GM21723 (cell line): ENCODE data around the gene TBXAS1.

ENCODE experiments used
- ATAC-seq: cut with Tn5 transposase; IDR thresholded peaks from one replicate; pipeline ENCODE4 v1.9.1; 2021; ENCODE audit warnings: mild to moderate bottlenecking, moderate library complexity; ENCODE audit not compliant: unreplicated experiment

The TBXAS1 gene

DNA sequence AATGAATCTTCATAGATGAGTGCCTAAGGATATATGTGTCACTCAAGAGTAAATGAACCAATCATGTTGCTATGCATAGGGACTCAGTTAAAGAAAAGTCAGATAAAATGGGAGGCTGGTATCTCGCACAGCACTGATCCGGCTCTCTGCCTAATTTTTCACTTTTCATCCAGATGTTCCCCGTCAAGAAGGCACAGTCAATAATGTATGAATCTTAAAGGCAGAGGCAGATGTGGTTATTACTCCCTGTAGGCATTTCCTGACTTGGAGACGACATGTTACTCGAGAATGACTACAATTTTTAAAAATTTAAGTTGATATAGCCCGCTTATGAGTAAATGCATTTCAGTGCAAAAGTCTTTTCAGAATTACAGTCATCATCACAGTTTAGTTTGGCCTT lies 113.6 kb downstream of the TBXAS1 start:
- ATAC-seq = no peak

DNA sequence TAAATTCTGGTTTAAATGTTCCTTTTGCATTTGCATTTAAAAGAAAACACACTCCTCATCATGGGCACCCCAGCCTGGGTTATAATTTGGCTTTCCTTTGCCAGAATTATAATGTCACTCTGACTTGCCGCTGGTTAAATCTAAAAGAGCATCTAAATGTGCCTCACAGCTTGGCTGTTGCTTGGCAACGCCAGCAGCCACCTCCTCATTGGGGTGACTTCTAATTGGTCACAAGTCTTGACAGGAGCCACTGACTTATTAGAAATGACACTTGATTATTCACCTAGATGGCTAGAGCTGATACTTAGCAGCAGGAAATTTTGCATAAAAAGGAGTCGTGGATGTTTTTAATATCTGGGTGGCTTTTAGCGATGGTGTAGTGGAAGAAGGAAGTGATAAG lies 114.3 kb downstream of the TBXAS1 start:
- ATAC-seq = no peak

DNA sequence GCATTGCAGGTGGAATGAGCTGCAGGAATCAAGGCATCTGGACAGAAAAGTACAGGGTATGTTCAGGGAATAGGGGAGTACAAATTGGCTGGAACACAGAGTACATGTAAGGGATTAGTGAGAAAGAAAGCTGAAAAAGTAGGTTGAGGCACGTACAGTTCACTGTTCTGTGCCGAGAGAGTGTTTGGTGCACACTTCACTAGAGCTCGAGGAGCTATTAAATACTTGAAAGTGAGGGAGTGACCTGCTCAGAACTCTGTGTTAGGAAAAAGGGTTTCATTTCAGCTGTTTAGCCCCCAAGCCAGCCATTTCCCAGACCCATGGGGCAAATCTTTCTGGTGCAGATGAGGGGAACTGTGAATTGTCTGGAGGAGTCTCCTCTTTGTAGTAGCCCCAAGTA lies 115.2 kb downstream of the TBXAS1 start:
- ATAC-seq = no peak

DNA sequence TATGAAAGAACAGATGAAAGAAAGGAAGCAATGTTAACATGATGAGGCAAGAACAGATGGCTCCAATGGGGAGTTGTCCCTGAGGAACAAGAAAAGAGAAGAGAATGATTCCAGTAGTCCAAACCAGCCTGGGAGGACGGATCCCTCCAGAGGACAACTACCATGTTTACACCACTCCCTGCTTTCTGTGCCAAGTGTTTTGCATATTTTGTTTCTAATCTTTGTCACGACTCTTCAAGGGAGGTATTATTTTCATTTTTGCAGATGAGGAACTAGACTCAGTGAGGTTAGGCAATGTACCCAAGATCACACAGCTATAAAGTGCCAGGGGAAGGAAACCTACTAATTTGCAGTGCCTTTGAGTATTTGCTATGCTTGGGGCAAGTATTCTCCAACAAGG lies 117.5 kb downstream of the TBXAS1 start:
- no peak for ATAC-seq

DNA sequence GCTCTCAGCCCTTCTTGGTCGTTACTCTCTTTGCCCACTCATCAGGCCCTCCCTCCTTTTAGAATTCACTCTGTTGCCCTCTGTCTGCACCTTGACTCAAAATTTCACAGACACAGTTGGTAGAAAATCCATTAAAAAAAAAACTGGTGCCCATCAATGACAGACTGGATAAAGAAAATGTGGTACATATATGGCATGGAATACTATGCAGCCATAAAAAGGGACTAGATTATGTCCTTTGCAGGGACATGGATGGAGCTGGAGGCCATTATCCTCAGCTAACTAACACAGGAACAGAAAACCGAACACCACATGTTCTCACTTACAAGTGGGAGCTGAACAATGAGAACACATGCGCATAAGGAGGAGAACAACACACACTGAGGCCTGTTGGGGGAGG lies 118.0 kb downstream of the TBXAS1 start:
- no peak for ATAC-seq

DNA sequence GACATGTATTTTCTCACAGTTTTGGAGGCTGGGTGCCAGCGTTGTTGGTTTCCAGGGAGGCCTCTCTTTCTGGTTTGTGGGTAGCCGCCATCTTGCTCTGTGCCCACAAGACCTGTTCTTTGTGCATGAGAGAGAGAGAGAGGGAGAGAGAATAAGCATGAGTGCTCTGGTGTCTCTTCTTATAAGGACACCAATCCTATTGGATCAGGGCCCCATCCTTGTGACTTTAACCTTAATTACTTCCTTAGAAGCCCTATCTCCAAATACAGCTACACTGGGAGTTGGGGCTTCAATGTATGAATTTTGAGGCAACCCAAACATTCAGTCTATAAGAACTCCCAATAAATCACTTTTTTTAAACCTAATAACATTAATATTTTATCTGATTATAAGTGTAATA lies 119.1 kb downstream of the TBXAS1 start:
- no peak for ATAC-seq

DNA sequence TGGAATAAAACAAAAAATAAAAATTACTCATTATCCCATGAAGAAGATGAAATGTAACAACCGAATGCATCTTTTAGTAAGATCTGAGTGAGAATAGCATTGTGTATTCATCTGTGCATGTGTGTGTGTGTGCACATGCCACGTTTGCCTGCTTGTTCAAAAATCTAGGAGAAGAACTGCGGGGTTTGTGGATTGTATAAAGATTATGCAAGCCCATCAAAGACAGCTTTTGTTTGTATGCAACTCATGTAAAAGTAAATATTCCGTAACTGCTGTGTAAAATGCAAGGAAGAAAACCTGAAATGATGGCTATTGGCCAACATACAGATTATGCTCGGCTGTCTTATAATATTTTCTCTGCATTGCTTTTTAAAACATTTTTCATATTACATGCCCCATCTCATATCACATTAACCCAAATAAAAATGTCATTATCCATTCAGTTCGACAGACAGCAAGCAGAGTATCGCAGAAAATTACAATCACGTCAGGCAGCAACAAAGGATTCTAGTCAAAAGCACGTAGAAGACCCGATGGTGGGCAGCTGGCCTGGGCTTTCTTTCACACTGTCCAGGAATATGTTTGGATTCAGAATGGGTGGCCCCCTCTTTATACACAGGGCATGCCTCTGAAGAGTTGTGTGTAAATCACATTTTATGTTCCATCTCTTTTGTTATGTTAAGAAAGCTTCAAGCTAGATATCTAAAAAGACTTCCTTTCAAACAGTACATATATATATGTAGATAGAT lies 119.7 kb downstream of the TBXAS1 start:
- no peak for ATAC-seq

DNA sequence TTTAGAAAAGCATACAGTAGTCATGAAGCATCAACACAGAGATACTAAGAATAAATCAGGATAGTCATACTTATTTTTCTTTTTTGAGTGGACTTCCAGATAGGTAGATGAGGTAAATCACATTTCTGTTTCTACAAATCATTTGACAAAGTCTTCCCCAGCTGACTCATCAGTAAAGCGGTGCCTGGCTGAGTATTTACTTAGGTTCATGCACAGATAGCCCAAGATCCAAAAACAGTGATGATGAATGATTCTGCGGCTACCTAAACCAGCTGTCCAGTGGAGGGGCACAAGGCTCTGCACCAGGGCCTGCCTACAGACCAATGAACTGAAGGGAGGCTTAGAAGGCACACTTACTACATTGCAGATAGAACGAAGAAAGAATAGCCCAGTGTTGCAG lies 120.6 kb downstream of the TBXAS1 start:
- no peak for ATAC-seq

DNA sequence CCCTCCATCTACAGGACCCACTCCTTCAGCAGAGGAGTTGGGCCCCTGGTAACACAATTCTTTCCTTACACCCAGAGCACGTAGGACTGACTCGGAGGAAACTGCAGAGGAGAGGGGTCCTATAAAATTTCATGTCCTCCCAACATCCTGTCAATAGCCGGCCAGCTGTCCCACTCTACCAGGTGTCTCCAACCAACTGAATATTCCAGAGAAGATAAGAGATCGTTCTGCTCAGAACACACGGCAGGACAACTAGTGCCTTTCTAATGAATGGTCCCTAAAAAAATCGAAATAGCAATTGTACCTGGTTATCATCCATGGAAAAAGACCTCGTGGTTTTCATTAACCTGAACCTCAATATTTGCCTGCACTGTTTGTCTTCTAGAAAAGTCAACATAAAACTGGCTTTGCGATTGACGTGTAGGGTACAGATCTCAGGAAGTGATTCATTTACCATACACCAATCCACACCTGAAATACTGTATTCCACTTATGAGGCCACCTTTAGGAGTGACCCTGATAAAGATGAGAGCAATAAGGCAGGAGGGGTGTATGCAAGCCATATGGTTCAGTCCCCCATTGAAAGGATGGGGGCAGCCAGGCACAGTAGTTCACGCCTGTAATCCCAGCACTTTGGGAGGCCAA lies 121.9 kb downstream of the TBXAS1 start:
- ATAC-seq = no peak

DNA sequence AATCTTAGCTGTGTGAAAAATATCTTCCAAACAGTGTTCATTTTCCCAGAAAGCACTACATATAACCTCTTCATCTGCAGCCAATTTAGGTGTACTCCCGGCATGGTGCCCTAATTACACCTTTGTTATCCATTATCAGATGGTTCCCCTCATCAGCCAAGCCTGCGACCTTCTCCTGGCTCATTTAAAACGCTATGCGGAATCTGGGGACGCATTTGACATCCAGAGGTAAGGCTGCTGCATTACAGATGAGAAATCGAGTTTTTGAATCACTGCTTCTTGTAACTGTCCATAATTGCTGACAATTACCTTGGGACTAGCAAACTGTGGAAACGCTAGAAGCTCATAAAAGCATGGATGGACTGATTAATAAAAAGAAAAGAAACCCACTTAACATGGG lies 124.2 kb downstream of the TBXAS1 start:
- ATAC-seq = no peak

DNA sequence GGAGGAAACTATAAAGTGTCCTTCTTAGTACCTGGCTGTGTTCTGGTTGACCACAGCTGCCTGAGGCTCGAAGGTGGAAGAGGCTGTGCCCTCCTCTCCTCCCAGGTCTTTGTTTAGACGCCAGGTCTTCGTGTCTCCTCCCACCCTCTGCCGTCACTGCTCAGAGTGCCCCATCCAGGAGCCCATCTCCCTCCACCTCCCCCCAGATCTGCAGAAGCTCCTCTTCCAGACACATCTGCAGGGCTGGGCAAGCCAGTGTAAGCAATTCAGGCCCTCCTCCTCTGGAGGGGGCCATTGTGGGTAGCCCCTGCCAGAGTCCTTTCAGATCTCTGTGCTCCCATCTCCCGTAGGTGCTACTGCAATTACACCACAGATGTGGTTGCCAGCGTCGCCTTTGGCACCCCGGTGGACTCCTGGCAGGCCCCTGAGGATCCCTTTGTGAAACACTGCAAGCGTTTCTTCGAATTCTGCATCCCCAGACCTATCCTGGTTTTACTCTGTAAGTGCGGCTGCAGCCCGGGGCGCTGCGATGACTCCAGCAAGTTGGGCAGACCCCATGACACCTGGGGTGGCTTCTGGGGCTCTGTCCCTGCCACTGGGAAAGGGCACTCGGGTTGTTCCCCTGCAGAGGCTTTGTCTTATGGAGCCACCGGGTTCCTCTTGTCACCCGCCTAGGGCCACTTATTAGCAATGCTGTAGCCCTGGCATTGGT lies 126.2 kb downstream of the TBXAS1 start:
- ATAC-seq = no peak

DNA sequence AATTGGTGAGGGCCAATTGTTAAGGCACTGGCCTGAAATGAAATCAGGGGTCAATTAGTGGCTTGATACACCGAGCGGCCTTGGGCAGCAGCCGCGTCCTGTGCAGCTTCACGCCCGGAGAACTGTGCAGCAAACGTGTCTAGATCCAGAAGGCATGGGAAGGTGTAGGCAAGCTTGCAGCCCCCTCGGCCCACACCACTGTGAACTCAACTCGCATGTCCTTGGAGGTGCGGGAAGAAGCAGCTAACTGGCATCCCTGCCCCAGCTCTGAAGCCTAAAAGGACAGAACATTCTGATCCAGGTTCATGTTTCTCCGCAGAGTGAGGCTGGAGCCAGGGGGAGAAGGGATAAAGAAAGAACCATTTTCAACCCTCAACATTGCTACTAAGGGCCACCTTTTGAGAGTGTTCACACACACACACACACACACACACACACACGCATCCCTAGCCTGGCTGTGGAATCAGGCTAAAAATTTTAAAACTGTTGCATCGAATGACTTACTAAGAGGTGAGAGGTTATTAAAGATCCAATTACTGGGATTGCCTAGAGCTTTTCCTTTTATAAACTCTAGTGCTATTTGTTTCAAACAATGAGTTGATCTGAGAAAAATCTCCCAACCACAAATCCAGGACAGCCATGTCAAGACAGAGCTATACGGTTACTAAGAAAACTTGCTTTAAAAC lies 129.7 kb downstream of the TBXAS1 start:
- ATAC-seq = no peak

DNA sequence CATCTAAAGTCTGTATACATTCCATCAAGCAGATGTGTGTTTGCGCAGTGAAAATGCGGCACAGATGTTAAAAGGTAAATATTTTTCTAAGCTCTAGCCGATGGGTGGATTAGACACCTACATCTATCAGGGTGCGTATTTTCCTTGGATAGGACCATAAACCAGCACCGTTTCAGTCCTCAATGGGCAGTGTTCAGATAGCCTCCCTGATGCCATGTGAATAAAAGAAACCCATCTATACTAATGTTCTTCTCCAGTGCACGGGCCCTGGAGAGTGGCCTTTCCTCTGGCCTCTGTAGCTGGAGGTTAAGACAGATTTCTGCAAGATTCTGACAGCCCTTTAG lies 130.2 kb downstream of the TBXAS1 start:
- no peak for ATAC-seq

DNA sequence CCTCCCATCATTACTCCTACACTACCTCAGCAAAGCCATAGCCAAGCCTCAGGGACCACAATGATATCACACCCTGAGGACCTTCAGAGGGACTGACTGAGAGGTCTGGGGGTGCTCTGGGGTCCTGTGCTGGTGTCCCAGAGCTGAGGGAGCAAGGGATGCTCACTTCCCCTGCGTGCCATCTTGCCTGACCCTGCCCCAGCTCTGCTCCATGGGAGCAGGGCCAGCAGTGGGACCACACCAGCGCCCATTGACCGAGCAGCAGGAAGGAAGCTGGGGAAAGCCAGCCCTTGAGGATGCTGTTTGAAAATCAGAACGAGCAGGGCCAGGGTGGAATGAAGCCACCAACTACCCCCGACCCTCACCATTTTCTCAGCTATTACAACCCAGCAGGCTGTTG lies 130.7 kb downstream of the TBXAS1 start:
- no peak for ATAC-seq

DNA sequence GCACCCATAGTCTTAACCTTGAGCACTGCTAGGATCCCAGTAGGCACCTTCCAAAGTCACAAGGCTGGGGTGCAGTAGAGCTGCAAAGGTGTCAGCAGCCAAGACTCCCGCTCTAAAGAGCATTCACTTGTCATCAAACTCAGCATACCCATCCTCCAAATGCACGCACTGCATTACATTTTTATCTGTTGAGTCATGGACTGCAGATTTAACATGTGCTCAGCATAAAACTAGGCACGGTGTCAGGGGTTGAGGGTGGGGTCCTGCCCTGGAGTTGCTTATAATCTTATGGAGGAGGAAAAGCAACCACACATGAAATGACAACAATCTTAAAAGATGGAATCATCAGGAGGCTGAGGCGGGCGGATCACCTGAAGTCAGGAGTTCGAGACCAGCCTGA lies 131.1 kb downstream of the TBXAS1 start:
- no peak for ATAC-seq

DNA sequence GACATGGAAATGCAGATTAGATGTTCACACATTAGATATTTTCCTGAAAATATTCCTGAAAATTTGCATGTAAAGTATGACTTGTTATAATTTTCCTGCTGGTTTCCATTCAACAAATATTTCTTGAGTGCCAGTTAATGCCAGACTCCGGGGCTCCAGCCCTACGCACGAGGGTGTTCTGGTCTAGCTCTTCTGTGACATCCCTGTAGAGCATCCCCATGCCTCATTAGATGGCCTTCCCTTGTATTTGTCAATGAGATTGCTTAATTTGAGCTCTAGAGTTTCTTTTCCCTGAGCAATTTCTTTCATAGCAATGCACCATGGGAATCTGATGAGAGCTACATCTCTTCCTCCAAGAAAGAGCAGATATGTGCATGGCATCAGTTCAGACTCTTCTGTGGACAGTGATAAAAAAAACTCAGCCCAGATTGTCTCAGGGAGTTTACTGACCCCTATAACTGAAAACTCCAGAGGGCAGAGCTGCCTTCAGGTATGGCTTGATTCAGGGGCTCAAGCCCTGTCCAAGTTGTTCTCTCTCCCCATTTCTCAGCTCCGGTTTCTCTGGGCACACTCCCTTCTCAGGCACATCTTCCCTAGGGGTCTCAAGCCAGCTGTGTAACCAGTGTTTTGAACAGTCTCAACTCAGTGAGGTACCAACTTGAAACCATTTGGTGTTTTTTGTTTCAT lies 137.0 kb downstream of the TBXAS1 start:
- ATAC-seq = no peak

DNA sequence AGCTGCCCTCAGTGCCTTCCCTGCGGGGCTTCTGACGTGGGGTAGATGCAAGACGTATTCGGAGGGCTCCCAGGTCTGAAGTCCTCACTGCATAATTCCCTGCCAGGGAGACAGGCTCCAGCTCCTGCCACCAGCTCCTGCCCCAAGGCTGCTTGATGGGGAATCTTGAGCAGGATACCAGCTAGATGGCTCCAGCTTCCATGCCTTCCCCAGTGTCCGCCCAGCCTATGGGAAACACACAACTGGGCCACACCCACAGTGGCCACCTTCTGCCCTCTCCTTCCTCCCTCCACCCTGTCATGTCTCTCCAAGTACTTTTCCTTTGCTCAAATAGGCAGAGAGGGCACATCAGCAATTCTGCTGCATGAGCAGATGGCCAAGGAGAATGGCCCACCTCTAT lies 137.9 kb downstream of the TBXAS1 start:
- no peak for ATAC-seq

DNA sequence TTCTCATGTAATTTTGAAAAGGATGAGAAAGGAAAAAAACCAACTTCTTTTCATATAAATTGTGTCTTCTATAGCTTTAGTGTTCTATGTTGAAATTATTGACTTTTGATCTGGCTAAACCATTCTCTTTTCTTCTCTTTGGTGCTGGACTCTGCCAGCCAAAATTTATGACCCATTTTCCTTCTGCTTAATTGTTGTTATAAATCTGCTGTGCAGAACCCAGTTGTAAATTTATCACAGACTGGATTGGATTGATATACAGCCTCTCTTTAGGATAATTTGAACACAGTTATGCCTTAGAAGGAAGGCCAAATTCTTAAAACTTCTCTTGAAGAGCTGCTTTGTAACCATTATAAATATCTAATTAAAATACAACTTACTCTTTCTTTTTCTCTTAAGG lies 139.9 kb downstream of the TBXAS1 start:
- ATAC-seq = no peak

DNA sequence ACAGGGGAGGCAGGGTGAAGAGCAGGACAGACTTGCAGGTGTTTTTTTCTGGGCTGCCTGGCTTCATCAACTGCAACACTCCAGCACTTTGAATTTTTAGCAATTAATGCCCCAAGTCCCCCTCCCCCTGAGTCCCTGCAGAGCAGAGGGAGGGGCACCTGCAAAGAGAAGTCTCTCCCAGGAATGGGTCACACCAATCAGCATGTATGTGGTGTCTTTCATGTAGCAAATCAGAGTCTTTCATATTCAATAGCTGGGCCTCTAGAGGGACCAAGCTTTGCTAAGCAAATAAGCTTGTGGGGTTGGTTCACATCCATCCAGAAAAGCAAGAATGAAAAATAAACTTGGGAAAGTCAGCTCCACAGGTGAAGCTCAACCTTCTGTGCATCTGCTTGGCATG lies 143.0 kb downstream of the TBXAS1 start:
- no peak for ATAC-seq

DNA sequence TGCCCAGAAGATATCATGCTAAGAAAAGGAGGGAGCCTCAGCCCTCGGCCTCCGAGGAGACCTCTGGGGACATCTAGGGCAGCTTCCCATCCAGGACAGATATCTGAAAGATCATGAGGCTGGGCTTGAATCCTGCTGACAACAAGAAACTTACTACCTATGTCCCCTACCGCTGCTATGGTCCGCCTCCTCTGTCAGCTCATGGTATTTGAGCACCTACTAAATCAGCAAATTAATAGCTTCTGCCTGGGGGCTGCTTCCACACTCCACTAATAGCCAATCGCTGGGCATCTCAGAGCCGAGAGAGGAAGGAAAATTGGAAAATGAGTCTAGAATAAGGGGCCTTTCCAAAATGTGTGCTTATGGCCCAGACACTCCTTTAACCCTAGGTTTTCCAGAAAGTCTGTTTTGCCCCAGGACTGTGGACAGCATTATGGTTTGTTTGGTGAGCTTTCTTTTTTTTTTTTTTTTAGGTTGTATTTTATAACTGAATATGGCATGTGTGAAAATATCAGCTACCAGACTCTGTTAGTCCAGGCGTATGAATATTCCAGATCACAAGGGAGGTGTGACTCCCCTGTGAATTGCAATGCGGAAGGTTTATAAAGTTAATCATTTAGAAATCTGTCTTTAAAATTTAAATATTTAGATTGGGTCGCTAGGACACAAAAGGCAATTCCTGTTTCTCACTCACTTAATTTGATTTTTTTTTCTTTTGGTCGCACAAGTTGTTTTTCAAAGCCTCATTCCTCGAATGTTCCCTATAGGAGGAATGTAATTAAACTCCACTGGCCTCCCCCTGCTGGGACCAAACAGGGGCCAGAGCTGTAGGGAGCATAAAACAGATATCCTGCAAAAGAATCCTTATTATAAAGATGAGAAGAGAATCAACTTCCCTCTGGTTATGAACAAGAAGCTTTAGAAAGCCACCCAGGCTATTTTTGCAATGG lies 144.3 kb downstream of the TBXAS1 start:
- no peak for ATAC-seq
